ENCODE data around the gene SESN1.
"Not testable (repeated sequence)": the region's sequence is repeated elsewhere in the genome, so short reads cannot be mapped to it uniquely, and the experiment has no call there.

SESN1 gene

DNA sequence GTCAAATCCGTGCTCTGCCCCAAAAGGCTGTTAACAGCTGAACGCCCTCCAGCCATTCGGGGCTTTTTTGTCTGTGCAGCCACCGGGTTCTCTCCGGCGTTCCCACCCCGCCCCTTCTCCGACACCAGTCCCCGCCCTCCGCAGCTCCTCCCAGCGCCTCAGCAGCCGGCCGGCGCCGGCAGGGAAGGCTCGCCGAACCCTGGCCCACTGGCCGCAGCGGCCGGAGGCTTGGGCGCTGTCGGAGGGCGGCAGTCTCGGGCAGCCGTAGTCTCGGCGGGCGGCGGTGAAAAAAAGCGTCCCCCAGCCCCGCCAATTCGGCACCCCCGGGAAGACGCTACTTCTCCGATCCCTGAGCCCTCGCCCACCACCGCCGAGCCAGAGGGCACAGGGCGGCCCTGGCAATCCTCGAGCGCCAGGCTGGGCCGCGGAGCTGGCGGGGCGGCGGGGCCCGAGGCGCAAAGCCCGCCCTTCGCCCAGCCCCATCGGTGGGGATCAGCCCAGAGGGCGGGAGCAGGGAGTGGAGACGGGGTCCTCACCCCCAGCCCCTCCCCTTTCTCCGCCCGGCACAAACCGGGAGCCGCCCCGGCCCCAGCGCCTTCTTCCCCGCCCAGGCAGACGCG, at the start of gene SESN1:
Gene SESN1 (minus strand): TSS at position 431 of the 620 bp plus-strand sequence. CDS start 773 bp downstream, outside the sequence.
- DNase-seq (ENCODE audit: low read depth), result peak; percentile 99

DNA sequence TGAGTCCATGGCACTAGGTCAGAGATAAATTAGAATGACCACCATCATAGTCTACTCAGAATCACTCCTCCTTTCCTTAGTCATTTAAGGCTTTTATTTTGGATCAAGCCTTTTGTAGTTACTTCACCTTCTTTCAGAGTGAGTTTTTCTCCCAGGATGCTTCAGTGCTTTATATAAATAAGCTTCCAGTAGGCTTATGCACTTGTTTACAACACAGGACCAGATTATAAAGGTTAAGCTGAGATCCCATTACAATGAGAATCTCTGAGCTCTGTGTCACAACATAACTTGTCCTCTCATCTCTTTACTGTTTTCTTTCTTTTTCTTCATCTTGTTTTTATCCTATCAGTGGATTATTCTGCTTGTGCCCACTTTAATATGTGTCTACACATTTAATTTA, 48.5 kb upstream of the SESN1 start:
- peak; percentile 44 for DNase-seq (ENCODE audit: low read depth)

DNA sequence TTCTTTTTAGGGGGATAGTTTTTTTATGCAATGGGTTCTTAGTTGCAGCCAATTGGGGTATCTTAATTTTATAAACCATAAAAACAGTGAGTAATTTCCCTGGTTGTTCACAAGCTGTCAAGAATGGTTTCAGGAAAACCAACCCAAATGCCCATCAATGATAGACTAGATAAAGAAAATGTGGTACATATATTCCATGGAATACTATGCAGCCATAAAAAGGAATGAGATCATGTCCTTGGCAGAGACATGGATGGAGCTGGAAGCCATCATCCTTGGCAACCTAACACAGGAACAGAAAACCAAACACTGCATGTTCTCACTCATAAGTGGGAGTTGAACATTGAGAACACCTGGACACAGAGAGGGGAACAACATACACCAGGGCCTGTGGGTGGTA, 47.4 kb upstream of the SESN1 start:
- not testable (repeated sequence) for DNase-seq (ENCODE audit: low read depth)

DNA sequence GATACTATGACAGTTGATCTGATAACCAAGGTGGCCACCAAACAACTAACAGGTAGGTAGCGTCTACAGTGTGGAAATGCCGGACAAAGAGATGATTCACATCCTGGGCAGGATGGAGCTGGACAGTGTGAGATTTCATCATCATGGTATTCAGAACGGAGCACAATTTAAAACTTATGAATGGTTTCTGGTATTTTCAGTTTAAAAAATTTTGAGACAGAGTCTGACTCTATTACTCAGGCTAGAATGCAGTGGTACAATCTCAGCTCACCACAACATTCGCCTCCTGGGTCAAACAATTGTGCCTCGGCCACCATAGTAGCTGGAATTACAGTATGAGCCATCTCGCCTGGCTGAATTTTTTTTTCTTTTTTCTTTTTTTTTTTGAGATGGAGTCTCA, 44.5 kb upstream of the SESN1 start:
- peak; percentile 19 for DNase-seq (ENCODE audit: low read depth)

DNA sequence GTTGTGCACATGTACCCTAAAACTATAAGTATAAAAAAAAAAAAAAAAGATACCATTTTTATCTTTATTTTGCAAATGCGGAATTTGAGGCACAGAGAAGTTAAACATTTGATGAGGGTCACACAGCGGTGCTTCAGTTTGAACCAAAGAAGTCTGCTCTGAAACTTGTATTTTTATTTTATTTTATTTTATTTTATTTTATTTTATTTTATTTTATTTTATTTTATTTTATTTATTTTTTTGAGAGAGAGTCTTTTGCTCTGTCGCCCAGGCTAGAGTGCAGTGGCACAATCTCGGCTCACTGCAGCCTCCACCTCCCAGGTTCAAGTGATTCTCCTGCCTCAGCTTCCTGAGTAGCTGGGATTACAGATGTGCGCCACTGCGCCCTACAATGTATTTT, 41.9 kb upstream of the SESN1 start:
- DNase-seq (ENCODE audit: low read depth), result not testable (repeated sequence)

DNA sequence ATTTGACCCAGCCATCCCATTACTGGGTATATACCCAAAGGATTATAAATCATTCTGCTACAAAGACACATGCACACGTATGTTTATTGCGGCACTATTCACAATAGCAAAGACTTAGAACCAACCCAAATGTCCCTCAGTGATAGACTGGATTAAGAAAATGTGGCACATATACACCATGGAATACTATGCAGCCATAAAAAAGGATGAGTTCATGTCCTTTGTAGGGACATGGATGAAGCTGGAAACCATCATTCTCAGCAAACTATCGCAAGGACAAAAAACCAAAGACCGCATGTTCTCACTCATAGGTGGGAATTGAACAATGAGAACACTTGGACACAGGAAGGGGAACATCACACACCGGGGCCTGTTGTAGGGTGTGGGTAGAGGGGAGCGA, 41.4 kb upstream of the SESN1 start:
- not testable (repeated sequence) for DNase-seq (ENCODE audit: low read depth)

DNA sequence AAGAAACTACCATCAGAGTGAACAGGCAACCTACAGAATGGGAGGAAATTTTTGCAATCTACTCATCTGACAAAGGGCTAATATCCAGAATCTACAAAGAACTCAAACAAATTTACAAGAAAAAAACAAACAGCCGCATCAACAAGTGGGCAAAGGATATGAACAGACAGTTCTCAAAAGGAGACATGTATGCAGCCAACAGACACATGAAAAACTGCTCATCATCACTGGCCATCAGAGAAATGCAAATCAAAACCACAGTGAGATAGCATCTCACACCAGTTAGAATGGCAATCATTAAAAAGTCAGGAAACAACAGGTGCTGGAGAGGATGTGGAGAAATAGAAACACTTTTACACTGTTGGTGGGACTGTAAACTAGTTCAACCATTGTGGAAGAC, 41.0 kb upstream of the SESN1 start:
- not testable (repeated sequence) for DNase-seq (ENCODE audit: low read depth)

DNA sequence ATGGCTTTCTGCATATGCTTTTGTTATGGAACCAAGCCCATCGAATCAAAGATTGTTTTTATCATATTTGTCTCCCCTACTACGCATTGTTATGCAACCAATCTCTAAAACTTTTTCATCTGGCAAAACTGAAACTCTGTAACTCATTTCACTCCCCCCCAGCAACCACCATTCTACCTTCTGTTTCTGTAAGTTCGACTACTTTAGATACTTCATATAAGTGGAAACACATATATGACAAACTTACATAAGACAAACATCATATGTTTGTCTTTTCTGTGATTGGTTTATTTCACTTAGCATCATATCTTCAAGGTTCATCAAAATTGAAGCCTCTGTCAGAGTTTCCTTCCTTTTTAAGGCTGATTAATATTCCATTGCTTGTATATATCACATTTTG, 35.4 kb upstream of the SESN1 start:
- no peak for DNase-seq (ENCODE audit: low read depth)

DNA sequence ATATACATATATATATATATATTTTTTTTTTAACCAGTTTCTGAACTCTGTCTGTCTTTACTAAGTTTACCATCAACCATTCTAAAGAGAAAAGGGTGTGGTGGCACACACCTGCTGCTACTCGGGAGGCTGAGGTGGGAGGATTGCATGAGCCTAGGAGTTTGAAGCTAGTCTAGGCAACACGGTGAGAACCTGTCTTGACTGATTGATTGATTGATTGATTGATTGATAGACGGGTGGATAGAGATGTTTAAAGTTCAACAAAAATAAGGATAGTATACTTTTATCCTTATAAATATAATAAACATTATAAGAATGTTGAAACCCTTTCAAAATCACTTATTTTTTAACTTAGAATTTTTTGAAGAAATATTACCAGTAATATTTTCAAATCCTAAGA, 30.9 kb upstream of the SESN1 start:
- no peak for DNase-seq (ENCODE audit: low read depth)

DNA sequence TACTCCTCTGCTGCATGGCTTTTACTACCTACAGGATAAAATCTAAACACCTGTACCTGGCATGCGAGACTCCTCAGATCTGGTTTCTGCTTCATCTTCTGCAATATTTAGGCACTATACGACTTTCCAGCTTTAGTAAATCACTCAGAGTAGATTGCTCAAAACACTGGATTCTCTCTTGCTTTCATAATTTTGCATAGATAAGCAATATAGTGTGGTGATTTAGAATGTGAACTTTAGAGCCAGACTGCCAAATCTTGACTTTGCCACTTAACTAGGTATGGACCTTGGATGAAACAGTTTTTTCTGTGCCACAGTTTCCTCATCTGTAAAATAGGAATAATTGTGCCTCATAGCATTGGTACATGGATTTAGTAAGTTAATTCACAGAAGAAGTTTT, 29.6 kb upstream of the SESN1 start:
- DNase-seq (ENCODE audit: low read depth), result no peak

DNA sequence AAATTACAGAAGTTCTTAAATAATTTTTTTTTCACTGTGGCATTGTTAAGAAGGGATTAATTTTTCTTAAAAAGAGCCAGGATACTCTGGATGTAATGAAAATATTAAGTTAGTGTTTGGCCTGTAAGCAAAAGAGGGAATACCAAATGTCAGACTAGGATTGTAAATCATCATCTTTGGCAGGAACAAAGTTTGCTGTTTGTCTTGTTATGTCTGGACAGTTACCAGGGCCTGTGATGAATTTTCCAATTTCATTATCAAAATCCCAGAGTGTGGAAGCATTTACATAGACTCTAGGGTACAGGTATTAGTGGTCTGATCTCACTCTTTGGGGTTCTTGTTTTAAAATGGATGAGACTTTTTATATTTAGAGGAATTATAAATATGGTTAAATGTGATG, 26.8 kb upstream of the SESN1 start:
- DNase-seq (ENCODE audit: low read depth), result peak; percentile 20

DNA sequence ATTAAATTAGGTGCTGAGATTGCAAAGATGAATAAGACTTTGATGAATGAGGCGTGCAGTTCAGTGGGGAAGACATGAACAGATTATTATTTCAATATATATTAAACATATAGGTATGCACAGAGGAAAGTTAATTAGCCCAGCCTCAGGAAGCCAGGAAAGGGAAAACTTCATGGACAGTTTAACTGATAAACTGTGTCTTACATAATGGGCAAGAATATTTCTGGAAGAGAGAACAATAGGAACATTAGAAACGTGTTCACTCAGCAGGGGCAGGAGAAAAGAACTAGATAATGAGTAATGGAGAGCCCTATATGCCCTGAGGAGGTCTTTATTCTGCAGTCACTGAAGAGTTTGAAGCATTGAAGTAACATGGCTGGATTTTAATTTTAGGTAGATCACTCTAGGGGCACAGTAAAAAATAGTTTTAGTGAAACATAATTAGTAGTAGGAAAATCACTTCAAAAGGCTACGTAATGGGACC, 24.3 kb upstream of the SESN1 start:
- DNase-seq (ENCODE audit: low read depth), result no peak

DNA sequence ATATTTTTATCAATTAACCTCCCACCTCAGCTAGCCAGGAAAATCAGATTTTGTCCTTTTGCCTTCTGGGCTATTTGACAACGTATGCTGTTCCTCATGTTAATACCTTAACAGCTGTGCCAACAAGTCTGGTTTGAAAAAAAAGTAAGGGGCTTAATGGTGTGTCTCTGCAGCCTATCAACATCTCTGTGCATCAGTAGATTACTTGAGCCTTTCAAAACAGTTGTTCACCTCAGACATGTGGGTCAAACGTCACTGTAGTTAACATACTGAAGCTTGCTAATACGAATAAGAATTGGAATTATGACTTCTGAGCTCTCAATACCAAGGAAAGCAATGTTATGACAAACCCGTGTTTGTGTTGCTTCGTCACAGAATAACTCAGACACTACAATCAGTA, 23.7 kb upstream of the SESN1 start:
- DNase-seq (ENCODE audit: low read depth), result no peak

DNA sequence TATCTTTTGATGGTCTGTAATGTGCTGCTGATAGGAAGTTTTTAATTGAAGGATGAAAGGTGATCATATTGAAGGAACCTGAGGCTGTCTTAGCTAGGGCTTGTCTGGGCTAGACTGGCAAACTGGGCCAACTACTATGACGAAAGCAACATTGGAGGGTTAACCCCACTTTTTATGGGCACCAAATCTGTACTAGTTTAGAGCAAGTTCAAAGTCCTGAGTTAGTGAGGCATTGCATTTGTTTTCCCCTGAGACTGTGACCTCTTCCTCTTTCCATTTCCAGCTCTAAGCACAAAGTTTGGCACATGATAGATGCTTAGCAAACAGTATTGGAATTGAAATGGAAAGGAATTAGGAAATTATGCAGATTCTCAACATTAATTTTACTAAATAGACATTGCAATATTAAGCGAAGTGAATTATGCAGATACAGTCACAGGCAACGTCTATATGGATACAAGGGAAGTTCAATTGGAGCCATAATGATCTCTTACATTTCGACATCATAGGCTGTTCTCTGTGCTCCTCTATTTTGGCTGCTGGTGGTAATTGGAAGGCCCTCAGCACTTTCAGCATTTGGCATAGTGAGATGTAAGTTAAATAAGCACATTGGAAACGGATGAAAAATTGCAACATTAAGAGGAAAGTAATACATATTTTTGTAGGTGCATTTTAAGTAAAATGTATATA, 22.8 kb upstream of the SESN1 start:
- peak; percentile 44 for DNase-seq (ENCODE audit: low read depth)

DNA sequence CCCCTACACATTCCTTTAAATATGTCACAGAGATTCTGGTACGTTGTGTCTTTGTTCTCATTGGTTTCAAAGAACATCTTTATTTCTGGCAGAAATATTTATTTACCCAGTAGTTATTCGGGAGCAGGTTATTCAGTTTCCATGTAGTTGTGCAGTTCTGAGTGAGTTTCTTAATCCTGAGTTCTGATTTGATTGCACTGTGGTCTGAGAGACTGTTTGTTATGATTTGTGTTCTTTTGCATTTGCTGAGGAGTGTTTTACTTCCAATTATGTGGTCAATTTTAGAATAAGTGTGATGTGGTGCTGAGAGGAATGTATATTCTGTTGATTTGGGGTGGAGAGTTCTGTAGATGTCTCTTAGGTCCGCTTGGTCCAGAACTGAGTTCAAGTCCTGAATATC, 18.0 kb upstream of the SESN1 start:
- DNase-seq (ENCODE audit: low read depth), result not testable (repeated sequence)

DNA sequence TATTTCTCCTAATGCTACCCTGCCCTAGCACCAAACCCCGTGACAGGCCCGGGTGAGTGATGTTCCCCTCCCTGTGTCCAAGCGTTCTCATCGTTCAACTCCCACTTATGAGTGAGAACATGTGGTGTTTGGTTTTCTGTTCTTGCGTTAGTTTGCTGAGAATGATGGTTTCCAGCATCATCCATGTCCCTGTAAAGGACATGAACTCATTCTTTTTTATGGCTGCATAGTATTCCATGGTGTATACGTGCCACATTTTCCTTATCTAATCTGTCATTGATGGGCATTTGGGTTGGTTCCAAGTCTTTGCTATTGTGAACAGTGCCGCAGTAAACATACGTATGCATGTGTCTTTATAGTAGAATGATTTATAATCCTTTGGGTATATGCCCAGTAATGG, 15.0 kb upstream of the SESN1 start:
- DNase-seq (ENCODE audit: low read depth), result not testable (repeated sequence)

DNA sequence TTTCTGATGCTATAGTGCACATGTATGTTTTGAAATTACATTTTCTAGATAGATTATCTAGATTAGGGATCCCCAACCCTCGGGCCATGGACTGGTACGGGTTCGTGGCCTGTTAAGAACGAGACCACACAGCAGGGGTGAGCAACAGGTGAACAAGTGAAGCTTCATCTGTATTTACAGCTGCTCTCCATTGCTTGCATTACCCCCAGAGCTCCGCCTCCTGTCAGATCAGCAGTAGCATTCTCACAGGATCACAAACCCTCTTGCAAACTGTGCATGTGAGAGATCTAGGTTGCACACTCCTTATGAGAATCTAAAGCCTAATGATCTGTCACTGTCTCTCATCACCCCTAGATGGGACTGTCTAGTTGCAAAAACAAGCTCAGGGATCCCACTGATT, 11.0 kb upstream of the SESN1 start:
- DNase-seq (ENCODE audit: low read depth), result no peak

DNA sequence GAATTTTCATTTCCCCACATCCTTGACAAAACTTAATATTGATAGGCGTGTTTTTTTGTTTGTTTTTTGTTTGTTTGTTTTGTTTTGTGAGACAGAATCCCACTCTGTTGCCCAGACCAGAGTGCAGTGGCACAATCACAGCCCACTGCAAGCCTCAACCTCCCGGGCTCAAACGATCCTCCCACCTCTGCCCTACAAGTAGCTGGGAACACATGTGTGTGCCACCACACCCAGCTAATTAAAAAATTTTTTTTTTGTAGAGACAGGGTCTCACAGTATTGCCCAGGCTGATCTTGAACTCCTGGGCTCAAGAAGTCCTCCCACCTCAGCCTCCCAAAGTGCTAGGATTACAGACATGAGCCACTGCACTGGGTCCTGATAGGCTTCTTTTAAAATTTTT, 9.9 kb upstream of the SESN1 start:
- DNase-seq (ENCODE audit: low read depth), result no peak

DNA sequence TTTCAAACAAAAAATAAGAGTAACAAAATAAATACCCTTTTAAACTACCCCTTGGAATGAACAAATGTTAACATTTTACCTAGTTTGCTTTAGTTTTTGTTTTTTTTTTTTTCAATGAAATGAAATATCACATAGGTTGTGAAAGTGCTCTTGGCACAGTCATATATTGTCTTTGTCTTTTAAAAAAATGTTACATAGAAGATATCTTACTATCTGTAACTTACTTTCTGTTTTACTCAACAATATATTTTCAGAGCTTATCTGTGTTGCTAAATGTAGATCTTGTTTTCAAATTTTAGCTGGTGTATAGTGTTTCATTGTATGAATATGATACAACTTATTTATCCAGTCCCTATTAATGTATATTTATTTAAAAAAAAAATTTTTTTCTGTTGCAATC, 9.3 kb upstream of the SESN1 start:
- DNase-seq (ENCODE audit: low read depth), result peak; percentile 5

DNA sequence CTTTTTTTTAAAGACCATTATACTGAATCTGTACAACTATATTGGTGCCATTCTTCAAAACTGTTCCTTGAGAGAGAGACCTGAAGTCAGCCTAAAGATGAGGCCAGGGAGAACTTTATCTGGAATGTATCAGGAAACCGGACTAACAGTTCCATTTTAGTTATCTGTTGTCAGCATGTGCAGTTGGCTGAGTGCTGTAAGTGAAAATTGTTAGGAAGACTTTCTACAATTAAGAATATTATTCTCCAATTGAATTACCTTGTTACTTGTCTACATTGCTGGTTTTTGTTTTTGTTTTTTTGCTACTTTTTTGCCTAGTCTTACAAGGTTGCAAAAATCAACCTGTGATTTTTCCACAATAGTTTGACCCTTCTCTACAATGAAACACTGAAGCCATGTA, 8.1 kb upstream of the SESN1 start:
- no peak for DNase-seq (ENCODE audit: low read depth)

DNA sequence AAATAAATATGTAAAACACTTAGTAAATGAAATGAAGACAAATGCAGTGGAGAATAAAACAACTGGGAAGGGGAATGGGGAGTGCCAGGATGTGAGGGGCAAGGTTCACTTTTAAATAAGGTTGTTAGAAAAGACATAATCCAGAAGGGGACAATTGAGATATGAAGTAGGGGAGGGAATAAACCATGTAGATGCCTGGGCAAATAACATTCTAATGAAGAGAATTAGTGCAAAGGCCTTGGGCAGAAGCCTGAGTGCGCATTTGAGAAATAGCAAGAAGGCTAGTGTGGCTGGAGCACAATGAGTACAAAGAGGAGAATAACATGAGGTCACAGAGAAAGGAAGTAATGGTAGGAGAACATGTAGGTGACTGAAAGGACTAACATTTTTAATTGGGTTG, 3.0 kb upstream of the SESN1 start:
- no peak for DNase-seq (ENCODE audit: low read depth)

DNA sequence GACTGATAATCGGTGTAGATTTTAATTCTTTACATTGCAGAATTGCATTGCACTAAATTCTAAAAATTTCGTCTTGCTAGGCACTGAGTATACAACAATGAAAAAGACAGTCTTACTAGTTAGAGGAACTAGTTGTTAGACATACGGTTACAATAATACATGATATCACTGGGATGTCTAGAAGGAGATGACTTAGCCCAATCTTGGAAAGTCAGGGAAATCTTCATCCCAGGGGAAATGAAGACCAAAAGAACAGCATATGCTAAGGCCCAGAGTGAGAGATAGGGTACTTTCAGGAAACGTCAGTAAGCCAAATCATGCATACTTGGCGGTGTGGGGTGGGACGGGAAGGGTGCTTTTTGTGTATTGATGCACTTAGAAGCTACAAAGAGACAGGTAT, 1.6 kb upstream of the SESN1 start:
- DNase-seq (ENCODE audit: low read depth), result no peak

DNA sequence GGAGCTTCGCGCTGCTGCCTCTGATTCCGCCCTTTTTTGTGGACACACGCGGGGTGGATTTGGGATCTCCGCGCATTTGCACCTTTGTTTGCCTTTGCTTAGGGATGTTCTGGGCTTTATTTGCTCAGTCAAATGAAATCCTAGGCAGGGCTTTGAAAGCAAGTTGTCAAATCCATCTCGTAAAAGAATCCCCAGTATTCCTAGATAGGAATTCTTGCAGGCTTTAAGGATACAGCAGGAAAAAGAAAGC, 1.1 kb upstream of the SESN1 start:
- DNase-seq (ENCODE audit: low read depth), result no peak

Measured in fibroblast of gingiva (primary cell).